Measurements from ENCODE around the gene STIM2.

GRCh38 chr4:27049239-27049829 lies 188.7 kb downstream of the STIM2 start:
- TF ChIP-seq EP300 (IDR thresholded peaks at IDR 0.05; ENCODE audit: borderline replicate concordance) (no peak), REST (IDR thresholded peaks at IDR 0.05; ENCODE audit: low read depth) (no peak), ZBTB7A (IDR thresholded peaks at IDR 0.05; ENCODE audit: low read depth) (no peak), CEBPB (IDR thresholded peaks at IDR 0.05) (no peak), EGR1 (IDR thresholded peaks at IDR 0.05) (no peak), MAX (IDR thresholded peaks at IDR 0.05) (no peak), TAF1 (IDR thresholded peaks at IDR 0.05; ENCODE audit: low read depth) (no peak)
